Measurements from ENCODE around the gene ADIPOR2. TPM values are rescaled to one million over a fixed set of nuclear protein-coding genes. Genes with fewer than 3 reads are reported as not detected.

The ADIPOR2 gene
- total RNA-seq, 2 experiments from 2014 or later = 51.7 to 52.6 TPM

GRCh38 chr12:1766110-1766509, 75.2 kb downstream of the ADIPOR2 start:
- peaks cover 6% of the 10 kb centered on the region for H3K4me1 Mint-ChIP-seq
- peaks cover 2% of the 10 kb centered on the region for H3K36me3 Mint-ChIP-seq (ENCODE audit: low read depth)
- ATAC-seq = no peak
- no peak for DNase-seq
- no peak overlapping the region for H3K27ac Mint-ChIP-seq
- no peaks in the 10 kb centered on the region for H3K9me3 Mint-ChIP-seq (ENCODE audit: low read depth)
- ChIA-PET POLR2A (no interaction called here), CTCF (interaction anchor here (1.0 to 1.8 kb wide), 3 partner anchors 14 to 173 kb away, joined by 3 to 7 read pairs (median 3); no protein-coding TSS in a partner anchor)
- H3K27me3 Mint-ChIP-seq = no peaks in the 10 kb centered on the region
- no peak overlapping the region for H3K4me3 Mint-ChIP-seq
- intact Hi-C loops (cut with DNase I, micrococcal nuclease) = no loop called here

DNA sequence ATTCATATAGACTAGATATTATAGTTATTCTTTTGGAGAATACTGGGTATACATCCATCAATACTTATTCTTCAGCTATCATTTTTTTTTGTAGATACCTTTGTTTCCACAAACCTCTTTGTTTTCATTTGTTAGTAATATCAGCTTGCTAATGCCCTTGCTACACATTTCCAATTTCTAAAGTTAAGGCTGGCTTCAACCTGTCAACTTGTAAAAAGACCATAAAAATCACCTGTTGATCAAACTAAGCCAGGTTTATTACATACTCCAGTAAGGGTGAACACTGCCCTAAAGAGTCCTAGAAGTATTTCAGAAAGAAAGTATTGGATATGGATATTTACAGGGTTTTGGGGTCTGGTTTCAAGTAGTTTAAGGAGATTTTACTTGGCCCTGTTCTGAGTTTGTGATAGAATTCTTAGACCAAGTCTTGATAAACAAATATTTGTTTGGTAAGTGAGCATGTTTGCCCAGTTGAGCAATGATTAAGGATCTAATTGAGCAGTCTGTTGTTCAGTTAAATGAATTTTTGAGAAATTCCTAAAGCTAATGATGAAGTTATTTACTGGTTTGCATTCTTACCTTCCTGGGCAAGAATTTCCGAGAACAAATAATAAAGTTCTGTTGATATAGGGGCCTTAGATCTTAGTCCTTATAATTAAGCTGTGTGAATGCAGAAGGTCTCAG, 76.7 kb downstream of the ADIPOR2 start:
- CTCF ChIA-PET = interaction anchor here (0.6 to 1.1 kb wide), 4 partner anchors 24 to 120 kb away, joined by 3 to 5 read pairs (median 4); no protein-coding TSS in a partner anchor
- peaks cover 4% of the 10 kb centered on the region for H3K4me1 Mint-ChIP-seq
- DNase-seq (no peak), ATAC-seq (no peak)
- no peak overlapping the region for H3K27ac Mint-ChIP-seq
- intact Hi-C loops (cut with DNase I, micrococcal nuclease) = no loop called here
- H3K4me3 Mint-ChIP-seq = no peak overlapping the region
- H3K27me3 Mint-ChIP-seq = no peaks in the 10 kb centered on the region
- H3K36me3 Mint-ChIP-seq (ENCODE audit: low read depth) = no peaks in the 10 kb centered on the region
- POLR2A ChIA-PET = no interaction called here
- H3K9me3 Mint-ChIP-seq (ENCODE audit: low read depth) = no peaks in the 10 kb centered on the region

- Mint-ChIP-seq H3K4me3 (no peak overlapping the region), H3K36me3 (ENCODE audit: low read depth) (no peaks in the 10 kb centered on the region), H3K4me1 (peaks cover 4% of the 10 kb centered on the region), H3K27me3 (no peaks in the 10 kb centered on the region), H3K9me3 (ENCODE audit: low read depth) (no peaks in the 10 kb centered on the region), H3K27ac (no peak overlapping the region)
- intact Hi-C loops (cut with DNase I, micrococcal nuclease) = no loop called here
- ChIA-PET POLR2A (no interaction called here), CTCF (no interaction called here)
- ATAC-seq = no peak
- DNase-seq = no peak
Observed at GRCh38 chr12:1768615-1769014, 77.7 kb downstream of the ADIPOR2 start.

- ChIA-PET CTCF (interaction anchor here (0.7 to 1.6 kb wide), 3 partner anchors 13 to 117 kb away, joined by 3 to 5 read pairs (median 3); no protein-coding TSS in a partner anchor), POLR2A (no interaction called here)
- H3K9me3 Mint-ChIP-seq (ENCODE audit: low read depth) = no peaks in the 10 kb centered on the region
- ATAC-seq (no peak), DNase-seq (no peak)
- H3K36me3 Mint-ChIP-seq (ENCODE audit: low read depth) = peaks cover 7% of the 10 kb centered on the region
- no peaks in the 10 kb centered on the region for H3K27me3 Mint-ChIP-seq
- no peak overlapping the region for H3K27ac Mint-ChIP-seq
- no peak overlapping the region for H3K4me3 Mint-ChIP-seq
- intact Hi-C loops (cut with DNase I, micrococcal nuclease) = no loop called here
- H3K4me1 Mint-ChIP-seq = peaks cover 4% of the 10 kb centered on the region
Observed at GRCh38 chr12:1769809-1770494, 79.1 kb downstream of the ADIPOR2 start.

DNA sequence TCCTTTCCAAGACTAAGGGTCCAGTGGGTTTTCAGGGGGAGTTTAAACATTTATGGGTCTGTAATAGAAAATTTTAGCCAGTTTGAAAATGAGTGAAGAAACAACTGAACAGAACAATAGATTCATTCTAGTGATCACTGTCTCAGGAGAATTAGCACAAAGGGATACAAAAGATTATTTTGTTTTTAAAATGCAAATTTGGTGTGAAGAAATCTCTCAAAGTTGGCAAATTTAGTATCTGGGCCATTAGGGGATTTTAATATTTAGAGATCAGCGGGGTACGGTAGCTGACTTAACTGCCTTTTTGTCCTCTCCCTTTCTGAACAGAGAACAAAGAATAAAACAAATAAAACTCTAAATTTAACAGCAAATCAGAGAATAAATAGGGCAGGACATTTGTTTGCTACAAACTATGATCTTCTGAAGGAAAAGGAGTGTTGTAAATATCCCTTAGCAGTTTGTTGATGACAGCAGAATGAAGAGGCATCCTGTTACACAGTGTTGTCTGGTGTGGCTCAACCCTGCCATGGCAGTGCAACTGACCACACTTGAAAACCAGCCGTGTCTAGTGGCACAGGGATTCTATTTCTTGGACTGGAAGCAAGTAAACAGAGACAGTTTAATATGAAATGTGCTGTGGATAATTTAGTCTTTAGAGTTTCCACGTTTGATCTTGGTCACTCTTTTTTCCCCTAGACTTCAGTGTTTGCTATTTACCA, 83.2 kb downstream of the ADIPOR2 start:
- intact Hi-C loops (cut with DNase I, micrococcal nuclease) = no loop called here
- Mint-ChIP-seq H3K9me3 (ENCODE audit: low read depth) (no peaks in the 10 kb centered on the region), H3K27me3 (no peaks in the 10 kb centered on the region), H3K36me3 (ENCODE audit: low read depth) (peaks cover 10% of the 10 kb centered on the region), H3K27ac (no peak overlapping the region), H3K4me1 (peaks cover 2% of the 10 kb centered on the region), H3K4me3 (no peak overlapping the region)
- no peak for ATAC-seq
- POLR2A ChIA-PET = no interaction called here
- CTCF ChIA-PET = interaction anchor here (0.5 to 1.5 kb wide), 3 partner anchors 11 to 1435 kb away, joined by 3 to 4 read pairs (median 4); no protein-coding TSS in a partner anchor
- no peak for DNase-seq

DNA sequence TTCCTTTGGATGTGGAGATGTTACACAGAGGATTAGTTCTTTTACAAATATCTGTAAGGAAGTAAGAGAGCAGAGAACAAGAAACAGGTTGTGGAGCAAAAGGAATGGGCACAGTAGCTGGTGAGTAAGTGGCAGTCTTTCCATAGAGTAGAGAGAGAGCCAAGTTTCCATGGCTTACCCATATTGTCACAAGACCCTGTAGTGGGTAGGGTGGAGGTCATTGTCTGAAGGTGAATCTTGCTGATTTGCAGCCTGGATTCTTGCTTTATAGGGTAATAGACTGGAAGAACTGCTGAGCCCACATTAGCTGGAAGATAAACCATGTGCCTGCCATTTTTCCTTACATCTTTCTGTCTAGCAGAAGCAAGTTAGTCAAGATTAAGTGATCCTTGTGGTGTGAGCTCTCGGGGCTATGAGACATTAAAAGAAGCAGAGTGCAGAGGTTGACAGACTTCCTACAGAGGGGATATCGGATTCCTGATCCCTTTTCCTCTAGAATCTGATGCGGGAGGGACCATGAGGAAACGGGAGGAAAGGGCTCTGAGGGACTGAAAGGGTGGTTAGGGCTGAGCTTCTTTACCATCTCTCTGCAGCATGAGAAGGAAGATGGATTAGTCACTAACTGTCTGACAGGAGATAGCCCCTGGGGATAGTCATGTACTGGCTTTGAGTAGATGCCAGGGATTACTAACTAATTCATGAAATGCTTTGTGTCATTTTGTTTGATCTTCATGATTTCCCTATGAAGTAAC, 85.5 kb downstream of the ADIPOR2 start:
- no peaks in the 10 kb centered on the region for H3K27me3 Mint-ChIP-seq
- H3K27ac Mint-ChIP-seq = no peak overlapping the region
- ChIA-PET CTCF (interaction anchor here (0.7 to 2.3 kb wide), 6 partner anchors 15 to 163 kb away, joined by 3 to 8 read pairs (median 4); partner anchors contain the start of gene ADIPOR2), POLR2A (no interaction called here)
- no peak for ATAC-seq
- no peaks in the 10 kb centered on the region for H3K9me3 Mint-ChIP-seq (ENCODE audit: low read depth)
- peaks cover 12% of the 10 kb centered on the region for H3K36me3 Mint-ChIP-seq (ENCODE audit: low read depth)
- DNase-seq = no peak
- H3K4me3 Mint-ChIP-seq = no peak overlapping the region
- intact Hi-C loops (cut with DNase I, micrococcal nuclease) = no loop called here
- peaks cover 2% of the 10 kb centered on the region for H3K4me1 Mint-ChIP-seq

GRCh38 chr12:1777798-1778197, 86.9 kb downstream of the ADIPOR2 start:
- CTCF ChIA-PET = no interaction called here
- Mint-ChIP-seq H3K36me3 (ENCODE audit: low read depth) (peaks cover 12% of the 10 kb centered on the region), H3K27ac (no peak overlapping the region), H3K27me3 (no peaks in the 10 kb centered on the region), H3K9me3 (ENCODE audit: low read depth) (no peaks in the 10 kb centered on the region), H3K4me3 (no peak overlapping the region), H3K4me1 (peaks cover 2% of the 10 kb centered on the region)
- intact Hi-C loops (cut with DNase I, micrococcal nuclease) = no loop called here
- ATAC-seq (no peak), DNase-seq (no peak)
- POLR2A ChIA-PET = no interaction called here

DNA sequence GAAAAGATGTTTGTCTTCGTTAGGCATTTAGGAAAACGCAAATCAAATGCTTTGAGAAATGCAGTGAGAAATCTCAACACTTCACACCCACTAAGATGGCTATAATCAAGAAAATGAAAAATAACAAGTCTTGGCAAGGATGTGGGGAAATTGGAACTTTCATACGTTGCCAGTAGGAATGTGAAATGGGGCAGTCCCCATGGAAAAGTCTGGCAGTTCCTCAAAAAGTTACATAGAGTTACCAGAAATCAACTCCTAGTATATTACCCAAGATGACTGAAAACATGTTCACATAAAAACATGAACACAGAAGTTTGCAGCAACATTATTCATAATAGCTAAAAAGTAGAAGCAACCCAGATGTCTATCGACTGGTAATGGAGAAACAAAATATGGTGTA, 88.0 kb downstream of the ADIPOR2 start:
- Mint-ChIP-seq H3K27me3 (no peaks in the 10 kb centered on the region), H3K27ac (no peak overlapping the region), H3K4me3 (no peak overlapping the region), H3K36me3 (ENCODE audit: low read depth) (peaks cover 10% of the 10 kb centered on the region), H3K9me3 (ENCODE audit: low read depth) (no peaks in the 10 kb centered on the region), H3K4me1 (peaks cover 2% of the 10 kb centered on the region)
- intact Hi-C loops (cut with DNase I, micrococcal nuclease) = no loop called here
- CTCF ChIA-PET = interaction anchor here (1.0 to 2.3 kb wide), 3 partner anchors 12 to 126 kb away, joined by 3 to 9 read pairs (median 5); no protein-coding TSS in a partner anchor
- ATAC-seq = no peak
- POLR2A ChIA-PET = no interaction called here
- no peak for DNase-seq

DNA sequence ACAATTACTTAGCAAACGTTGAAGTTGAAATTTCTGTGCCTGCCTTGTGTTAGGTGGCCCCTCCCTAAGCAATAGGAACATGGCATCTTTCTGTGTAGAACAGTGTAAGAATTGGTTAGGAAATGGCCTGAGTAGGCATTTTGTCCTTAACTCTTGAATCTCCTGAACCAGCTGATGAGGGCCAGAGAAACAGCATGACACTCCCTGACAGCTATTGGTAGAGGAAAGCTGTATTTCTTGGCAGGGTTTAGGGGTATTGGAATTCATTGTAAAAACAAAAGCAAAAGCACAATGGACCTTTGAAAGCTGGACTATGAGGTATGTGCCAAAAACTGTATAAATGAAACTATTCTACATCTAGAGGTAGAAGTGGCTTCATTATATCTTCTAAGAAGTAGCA, 88.9 kb downstream of the ADIPOR2 start:
- Mint-ChIP-seq H3K27me3 (no peaks in the 10 kb centered on the region), H3K36me3 (ENCODE audit: low read depth) (peaks cover 10% of the 10 kb centered on the region), H3K4me3 (no peak overlapping the region), H3K9me3 (ENCODE audit: low read depth) (no peaks in the 10 kb centered on the region), H3K4me1 (peaks cover 2% of the 10 kb centered on the region), H3K27ac (no peak overlapping the region)
- POLR2A ChIA-PET = no interaction called here
- CTCF ChIA-PET = interaction anchor here (1.3 to 2.3 kb wide), 2 partner anchors 11 to 127 kb away, joined by 5 to 9 read pairs; no protein-coding TSS in a partner anchor
- intact Hi-C loops (cut with DNase I, micrococcal nuclease) = no loop called here
- DNase-seq = no peak
- no peak for ATAC-seq

GRCh38 chr12:1781772-1782171, 90.9 kb downstream of the ADIPOR2 start:
- ATAC-seq (no peak), DNase-seq (no peak)
- Mint-ChIP-seq H3K27ac (no peak overlapping the region), H3K4me3 (no peak overlapping the region), H3K9me3 (ENCODE audit: low read depth) (no peaks in the 10 kb centered on the region), H3K36me3 (ENCODE audit: low read depth) (peaks cover 17% of the 10 kb centered on the region), H3K4me1 (no peaks in the 10 kb centered on the region), H3K27me3 (no peaks in the 10 kb centered on the region)
- intact Hi-C loops (cut with DNase I, micrococcal nuclease) = no loop called here
- POLR2A ChIA-PET = no interaction called here
- CTCF ChIA-PET = interaction anchor here (1.5 to 1.7 kb wide), 2 partner anchors 9 to 129 kb away, joined by 7 to 8 read pairs; no protein-coding TSS in a partner anchor

GRCh38 chr12:1782215-1782614, 91.3 kb downstream of the ADIPOR2 start:
- Mint-ChIP-seq H3K27me3 (no peaks in the 10 kb centered on the region), H3K4me3 (no peak overlapping the region), H3K9me3 (ENCODE audit: low read depth) (no peaks in the 10 kb centered on the region), H3K27ac (no peak overlapping the region), H3K36me3 (ENCODE audit: low read depth) (peaks cover 17% of the 10 kb centered on the region), H3K4me1 (no peaks in the 10 kb centered on the region)
- no peak for ATAC-seq
- no peak for DNase-seq
- POLR2A ChIA-PET = no interaction called here
- CTCF ChIA-PET = interaction anchor here (1.5 to 1.7 kb wide), 3 partner anchors 9 to 129 kb away, joined by 3 to 8 read pairs (median 7); no protein-coding TSS in a partner anchor
- intact Hi-C loops (cut with DNase I, micrococcal nuclease) = no loop called here

Data from activated CD4-positive, alpha-beta T cell treated with anti-CD3 and anti-CD28 coated beads for 36 hours (primary cell).